ENCODE results near the gene SCRN1.
"Not testable (repeated sequence)": the region's sequence is repeated elsewhere in the genome, so short reads cannot be mapped to it uniquely, and the experiment has no call there.

The SCRN1 gene

GRCh38 chr7:29924006-29924405 lies 65.6 kb downstream of the SCRN1 start:
- no peak for DNase-seq

GRCh38 chr7:29922921-29923700 lies 66.5 kb downstream of the SCRN1 start:
- DNase-seq = no peak

GRCh38 chr7:29921404-29922010 lies 68.1 kb downstream of the SCRN1 start:
- DNase-seq = peak; percentile 22

- no peak for DNase-seq
Observed at GRCh38 chr7:29920491-29920890, 69.1 kb downstream of the SCRN1 start.

- DNase-seq = no peak
Observed at GRCh38 chr7:29919790-29920189, 69.8 kb downstream of the SCRN1 start.

GRCh38 chr7:29918850-29919249 lies 70.8 kb downstream of the SCRN1 start:
- no peak for DNase-seq

GRCh38 chr7:29917641-29918040 lies 72.0 kb downstream of the SCRN1 start:
- no peak for DNase-seq

GRCh38 chr7:29915481-29916215 lies 74.0 kb downstream of the SCRN1 start:
- DNase-seq = no peak

- DNase-seq = no peak
Observed at GRCh38 chr7:29914180-29914579, 75.4 kb downstream of the SCRN1 start.

GRCh38 chr7:29906200-29907022 lies 83.2 kb downstream of the SCRN1 start:
- DNase-seq = no peak

- DNase-seq = no peak
Observed at GRCh38 chr7:29900745-29901144, 88.9 kb downstream of the SCRN1 start.

GRCh38 chr7:29898301-29898700 lies 91.3 kb downstream of the SCRN1 start:
- no peak for DNase-seq

- no peak for DNase-seq
Observed at GRCh38 chr7:29896685-29897411, 92.8 kb downstream of the SCRN1 start.

GRCh38 chr7:29895559-29895958 lies 94.0 kb downstream of the SCRN1 start:
- DNase-seq = no peak

- DNase-seq = no peak
Observed at GRCh38 chr7:29894256-29894655, 95.3 kb downstream of the SCRN1 start.

GRCh38 chr7:29893351-29893965 lies 96.1 kb downstream of the SCRN1 start:
- no peak for DNase-seq

- DNase-seq = no peak
Observed at GRCh38 chr7:29892231-29892630, 97.4 kb downstream of the SCRN1 start.

GRCh38 chr7:29891766-29892165 lies 97.8 kb downstream of the SCRN1 start:
- DNase-seq = no peak

- DNase-seq = not testable (repeated sequence)
Observed at GRCh38 chr7:29890786-29891185, 98.8 kb downstream of the SCRN1 start.

- DNase-seq = no peak
Observed at GRCh38 chr7:29890251-29890650, 99.3 kb downstream of the SCRN1 start.

- DNase-seq = no peak
Observed at GRCh38 chr7:29889288-29889687, 100.3 kb downstream of the SCRN1 start.

GRCh38 chr7:29888006-29888405 lies 101.6 kb downstream of the SCRN1 start:
- no peak for DNase-seq
